NCI-H2227 treated with DMSO at 0.1 percent for 48 hours (cell line): ENCODE measurements around the gene SRD5A2.
"Not testable (repeated sequence)": the region's sequence is repeated elsewhere in the genome, so short reads cannot be mapped to it uniquely, and the experiment has no call there.

Experiments used
- DNase-seq: peaks from one replicate; lab custom pipeline; 2025; lab: John Stamatoyannopoulos, UW

SRD5A2 gene

DNA sequence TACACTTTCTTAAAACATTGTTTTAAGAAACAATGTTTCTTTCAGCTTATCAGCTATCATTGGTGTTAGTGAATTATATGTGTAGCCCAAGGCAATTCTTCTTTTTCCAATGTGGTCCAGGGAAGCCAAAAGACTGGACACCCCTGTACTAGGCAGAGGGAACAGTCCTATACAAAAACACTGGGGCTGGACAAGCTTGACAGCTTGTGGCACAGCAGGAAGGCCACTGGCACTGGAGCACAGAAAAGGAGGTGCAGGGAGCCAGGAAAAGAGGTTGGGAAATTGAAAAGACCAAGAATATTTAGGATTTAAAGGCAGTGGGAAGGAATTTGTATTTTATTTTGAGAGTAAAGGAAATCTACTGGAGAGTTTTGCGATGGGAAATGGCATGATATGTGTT lies 47.7 kb downstream of the SRD5A2 start:
- no peak for DNase-seq

DNA sequence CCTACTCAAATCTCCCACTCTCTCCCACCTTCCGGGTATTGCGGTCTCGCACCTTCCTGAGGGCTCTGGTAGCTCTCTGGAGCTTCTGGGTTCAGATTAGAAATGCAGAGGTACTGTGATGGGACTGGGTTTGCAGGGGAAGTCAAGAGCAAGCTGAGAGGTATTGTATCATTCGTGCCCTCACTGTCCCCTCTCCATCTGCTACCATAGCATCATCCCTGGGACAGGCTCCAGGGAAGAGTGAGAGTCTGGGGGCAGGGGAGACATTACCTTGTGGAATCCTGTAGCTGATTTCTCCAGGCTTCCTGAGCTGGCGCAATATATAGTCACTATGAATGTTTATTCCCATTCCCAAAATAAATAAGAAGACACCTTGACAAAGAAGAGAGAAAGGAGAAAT lies 49.6 kb downstream of the SRD5A2 start:
- DNase-seq = no peak

DNA sequence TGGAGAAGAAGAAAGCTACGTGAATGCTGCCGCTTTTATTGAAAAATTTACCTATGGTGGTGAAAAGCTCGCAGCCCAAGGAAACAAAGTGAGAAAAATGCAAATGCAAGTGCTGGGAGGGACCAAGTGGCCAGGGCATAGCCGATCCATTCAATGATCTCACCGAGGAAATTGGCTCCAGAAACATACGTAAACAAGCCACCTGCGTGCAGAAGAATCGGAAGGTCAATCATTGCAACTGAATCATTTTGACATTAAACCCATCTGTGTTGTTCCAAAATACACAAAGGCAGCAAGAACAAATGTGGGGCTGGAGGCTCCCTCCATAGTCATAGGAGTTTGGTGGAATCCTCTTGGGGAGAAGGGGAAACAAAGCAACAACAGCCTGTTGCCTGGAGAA lies 51.5 kb downstream of the SRD5A2 start:
- DNase-seq = no peak

DNA sequence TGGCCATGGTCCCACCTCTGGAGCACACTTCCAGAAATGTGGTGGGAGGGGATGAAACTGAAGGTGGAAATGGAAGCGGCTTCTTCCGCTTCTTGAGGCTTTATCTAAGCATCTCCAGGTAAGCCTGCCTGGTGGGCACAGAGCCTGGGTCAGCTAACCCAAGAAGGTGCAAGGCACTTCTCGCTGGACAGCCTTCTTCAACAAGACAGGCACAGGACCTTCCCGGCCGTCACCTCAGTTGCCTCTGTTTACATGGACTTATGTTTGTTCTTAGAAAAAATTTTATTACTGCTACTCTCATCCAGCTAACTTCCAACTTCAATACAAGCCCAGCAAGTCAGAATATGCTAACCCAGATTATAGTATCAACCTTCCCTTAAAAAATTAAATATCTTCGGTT lies 51.9 kb downstream of the SRD5A2 start:
- DNase-seq = no peak

DNA sequence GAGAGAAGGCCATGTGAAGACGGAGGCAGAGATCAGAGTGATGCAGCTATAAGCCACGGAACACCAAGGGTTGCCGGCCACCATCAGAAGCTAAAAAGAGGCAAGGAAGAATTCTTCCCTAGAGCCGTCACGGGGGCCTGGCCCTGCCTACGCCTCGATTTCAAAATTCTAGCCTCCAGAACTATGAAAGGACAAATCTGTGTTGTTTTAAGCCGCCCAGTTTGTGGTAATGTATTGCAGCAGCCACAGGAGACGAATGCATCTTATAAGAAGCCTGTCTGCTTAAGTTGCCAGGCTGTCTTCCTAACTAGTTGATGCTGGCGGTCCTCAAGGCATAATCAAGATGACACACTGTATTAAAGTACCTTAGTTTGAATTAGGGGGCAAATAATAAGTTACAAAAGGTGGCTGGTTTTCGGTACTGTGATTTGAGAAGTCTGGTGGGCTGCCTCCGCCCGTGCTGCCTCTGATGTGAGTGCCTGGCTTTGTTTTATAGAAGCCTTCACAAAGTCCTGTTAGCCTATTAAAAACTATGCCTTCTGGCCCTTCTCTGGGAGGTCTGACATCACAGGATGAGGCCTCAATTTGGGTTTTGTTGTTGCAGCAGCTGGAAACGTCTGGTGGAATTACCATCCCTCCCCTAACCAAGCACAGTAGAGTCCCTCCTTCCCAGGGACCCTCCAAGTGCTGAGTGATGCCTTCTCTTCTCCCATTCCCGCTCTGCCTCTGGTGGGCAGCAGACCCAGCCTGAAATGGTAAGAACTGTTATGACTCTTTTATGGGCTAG lies 53.6 kb downstream of the SRD5A2 start:
- DNase-seq = no peak

DNA sequence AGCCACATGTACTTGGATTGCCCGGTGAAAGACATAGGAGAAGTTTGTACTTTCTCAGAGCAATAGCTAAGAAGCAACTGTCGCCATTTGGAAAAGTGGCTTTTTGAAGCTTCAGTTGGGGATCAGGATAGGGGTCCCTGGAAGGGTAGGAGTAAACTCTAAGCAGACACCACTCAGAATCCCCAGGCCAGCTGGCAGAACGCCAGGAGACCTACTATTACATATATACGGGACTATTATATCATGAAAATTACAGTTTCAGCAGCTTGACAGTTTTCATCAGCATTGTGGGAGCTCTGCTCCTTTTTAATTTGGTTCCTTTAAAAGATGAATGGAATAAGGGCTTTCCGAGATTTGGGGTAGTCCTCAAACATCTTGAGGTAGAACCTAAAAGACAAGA lies 54.9 kb downstream of the SRD5A2 start:
- DNase-seq = no peak

DNA sequence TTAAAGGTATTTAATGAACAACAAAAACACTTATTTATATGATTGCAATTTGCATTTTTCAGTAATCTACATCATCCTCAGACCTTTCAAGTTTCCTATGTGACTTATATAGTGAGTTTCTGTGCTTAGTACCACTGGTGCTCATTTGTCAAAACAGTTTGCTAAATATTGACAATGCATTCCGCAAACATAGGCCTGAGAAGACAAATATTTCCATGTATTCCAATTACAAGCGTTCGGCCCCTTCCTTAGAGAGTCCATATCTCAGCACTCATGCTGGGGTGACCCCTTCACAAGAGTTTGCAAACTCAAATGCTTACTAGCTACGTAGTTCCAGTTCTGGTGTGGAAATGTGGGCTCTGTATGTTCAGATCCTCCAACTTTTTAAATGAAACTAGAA lies 56.1 kb downstream of the SRD5A2 start:
- DNase-seq = no peak

DNA sequence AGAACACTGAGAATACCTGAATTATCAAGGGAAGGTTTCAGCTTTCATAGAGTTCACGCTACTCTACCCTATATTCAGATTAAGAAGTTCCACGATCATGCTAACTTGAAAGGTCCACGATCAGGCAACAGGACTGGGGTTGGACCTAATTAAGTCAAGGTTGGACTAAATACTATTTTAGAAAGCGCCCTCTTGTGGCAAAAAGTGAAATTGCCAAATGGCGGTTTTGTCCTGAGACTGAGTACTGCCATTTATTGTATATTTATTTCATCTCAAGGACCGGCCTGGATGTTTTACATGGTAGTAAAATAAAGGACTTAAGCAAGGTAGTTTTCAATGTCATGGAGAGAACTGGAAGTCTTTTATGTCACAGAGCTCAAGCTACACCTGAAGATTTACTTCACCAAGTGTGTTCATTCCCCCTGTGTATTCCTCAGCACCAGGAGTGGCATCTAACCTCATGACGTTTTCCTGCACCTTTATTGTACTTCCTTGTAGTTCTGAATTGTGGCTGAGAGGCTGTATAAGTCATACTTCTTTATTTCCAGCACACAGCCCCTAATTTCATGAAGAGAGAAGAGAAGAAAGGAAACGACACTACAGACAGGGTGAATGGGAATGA lies 56.8 kb downstream of the SRD5A2 start:
- DNase-seq = peak; percentile 2

DNA sequence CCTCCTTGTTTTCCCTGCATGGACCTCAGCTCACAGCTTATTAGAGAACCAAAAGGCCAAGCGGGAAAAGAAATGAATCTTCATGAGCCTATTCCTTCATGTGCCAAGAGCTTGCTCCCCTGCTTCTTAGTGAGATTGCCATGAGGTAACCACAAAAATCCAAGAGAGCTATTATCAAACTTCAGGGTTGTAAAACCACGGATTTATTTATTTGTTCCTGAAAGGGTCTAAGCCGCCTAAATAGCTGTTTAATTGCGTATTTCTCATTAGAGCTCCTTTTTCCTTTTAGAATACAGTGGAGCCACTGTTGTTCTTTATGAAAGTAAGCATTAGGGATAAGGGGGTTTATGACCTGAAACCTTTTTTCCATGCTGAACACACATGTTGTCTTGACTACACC lies 58.0 kb downstream of the SRD5A2 start:
- no peak for DNase-seq

DNA sequence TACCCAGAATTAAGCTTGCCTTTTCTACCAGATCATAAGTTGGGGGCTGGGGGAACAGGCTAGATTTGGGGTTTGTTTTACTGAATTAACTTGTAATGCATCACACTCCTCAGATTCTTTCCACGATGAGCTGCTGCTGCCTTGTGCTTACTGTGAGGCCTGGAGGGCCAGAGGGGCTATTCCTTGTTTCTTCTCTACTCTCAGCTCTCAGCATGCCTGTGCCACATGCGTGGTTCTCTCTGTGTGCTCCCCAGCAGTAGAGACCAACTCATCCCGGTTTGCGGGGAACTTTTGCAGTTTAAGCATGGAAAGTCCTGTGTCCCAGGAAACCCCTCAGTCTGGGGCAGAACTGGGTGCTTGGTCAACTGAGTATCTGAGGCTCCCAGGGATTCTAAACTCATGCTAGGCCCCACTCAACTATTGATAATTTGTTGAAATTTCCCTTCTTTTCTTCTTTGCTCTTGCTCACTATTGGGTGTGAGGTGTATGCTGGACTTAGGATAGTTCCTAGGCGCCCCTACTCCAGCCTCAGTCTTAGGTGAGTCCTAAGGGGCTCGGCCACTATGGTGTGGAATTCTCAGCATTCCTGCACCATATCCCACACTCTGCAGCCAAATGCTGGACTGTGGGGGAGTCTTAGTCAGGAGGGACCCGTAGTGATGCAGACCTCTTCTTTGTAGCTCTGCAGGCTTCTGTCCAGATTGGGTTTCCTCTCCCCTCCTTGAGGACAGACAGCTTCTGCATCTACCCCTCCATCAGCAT lies 63.1 kb downstream of the SRD5A2 start:
- DNase-seq = no peak

DNA sequence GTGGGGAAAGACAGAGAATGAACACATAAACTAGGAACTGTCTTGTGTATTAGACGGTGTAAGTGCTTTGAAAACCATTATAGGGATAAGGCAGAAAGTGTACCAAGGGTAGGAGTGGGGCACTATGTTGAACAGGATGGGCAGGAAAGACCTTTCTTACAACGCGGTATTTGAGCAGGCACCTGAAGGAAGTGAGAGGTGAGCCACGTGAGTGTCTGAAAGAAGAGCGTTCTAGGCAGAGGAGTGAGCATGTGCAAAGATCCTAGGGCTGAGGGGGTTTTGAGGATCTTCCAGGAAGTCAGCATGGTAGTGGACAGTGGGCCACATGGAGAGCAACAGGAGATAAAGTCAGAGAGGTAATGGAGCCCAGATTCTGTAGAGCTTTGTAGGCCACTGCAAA lies 65.2 kb downstream of the SRD5A2 start:
- DNase-seq = no peak

DNA sequence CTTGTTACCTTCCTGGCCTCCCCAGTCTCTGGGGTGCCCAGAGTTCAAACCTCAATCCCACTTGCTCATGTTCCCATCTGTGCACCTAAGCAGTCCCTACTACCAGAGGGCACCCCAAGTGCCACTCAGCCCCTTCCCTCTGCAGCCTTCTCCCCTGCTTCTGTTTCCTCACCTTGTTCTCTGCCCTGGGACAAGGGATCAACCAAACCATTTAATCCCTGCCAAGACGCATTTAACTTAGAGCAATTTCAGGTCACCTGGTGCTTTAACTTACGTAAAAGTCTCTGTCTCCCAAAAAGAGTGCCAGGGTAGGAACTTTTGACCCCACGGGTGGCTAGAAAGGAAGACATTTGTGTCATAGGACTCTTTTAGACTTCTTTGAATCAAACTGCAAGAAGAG lies 67.2 kb downstream of the SRD5A2 start:
- DNase-seq = no peak

DNA sequence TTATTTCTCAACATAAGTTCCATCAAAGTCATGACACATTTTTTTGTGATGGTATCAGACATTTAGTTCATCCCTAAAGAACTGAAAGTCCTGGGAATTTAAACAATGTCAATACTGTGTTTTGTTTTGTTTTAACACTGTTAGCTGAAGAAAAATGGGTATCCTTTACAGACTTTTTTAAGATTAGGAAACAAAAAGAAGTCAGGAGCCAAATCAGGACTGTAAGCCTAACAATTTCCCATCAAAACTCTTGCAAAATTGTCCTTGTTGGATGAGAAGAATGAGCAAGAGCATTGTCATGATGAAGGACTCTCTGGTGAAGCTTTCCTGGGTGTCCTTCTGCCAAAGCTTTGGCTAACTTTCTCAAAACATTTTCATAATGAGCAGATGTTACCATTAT lies 69.4 kb downstream of the SRD5A2 start:
- no peak for DNase-seq

DNA sequence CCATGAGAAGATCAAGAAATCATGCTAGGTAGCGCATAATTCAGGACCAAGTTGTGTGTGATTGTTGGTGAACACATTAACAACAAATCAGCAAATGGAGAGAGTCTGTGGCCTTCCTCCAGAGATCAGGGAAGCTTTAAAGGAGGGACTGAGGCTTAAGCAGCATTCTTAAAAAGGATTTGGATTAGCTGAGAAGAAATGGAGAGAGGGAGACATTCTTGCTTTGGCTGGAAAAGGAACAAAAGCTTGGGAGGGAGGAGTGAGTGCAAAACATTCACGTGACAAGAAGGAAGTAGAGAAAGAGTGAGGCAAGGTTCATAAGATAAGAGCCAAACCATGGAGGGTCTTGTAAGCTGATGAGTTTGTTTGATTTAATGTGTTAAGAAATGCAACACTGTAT lies 75.6 kb downstream of the SRD5A2 start:
- no peak for DNase-seq

DNA sequence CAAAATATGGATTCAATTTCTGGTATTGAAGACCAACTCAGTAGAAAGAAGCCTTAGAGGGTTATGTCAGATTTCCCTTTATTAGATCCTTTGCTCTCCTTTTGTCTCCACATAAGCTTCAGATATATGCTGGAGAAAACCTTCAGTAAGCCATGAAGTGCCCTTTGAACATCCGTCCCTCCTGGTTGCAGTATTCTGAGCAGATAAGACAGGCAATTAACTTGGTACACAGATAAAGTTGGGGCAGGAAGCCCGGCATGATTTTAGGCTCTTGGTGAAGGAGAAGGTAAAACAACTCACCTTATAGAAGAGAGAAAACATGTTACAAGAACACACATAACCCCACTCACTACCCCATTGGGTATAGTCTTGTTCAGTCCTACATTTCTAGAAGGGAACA lies 76.4 kb downstream of the SRD5A2 start:
- DNase-seq = no peak

DNA sequence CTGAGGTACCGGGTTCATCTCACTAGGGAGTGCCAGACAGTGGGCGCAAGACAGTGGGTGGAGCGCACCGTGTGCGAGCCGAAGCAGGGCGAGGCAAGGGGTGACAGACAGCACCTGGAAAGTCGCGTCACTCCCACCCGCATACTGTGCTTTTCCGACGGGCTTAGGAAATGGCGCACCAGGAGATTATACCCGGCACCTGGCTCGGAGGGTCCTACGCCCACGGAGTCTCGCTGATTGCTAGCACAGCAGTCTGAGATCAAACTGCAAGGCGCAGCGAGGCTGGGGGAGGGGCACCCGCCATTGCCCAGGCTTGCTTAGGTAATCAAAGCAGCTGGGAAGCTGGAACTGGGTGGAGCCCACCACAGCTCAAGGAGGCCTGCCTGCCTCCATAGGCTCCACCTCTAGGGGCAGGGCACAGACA lies 84.3 kb downstream of the SRD5A2 start:
- not testable (repeated sequence) for DNase-seq

DNA sequence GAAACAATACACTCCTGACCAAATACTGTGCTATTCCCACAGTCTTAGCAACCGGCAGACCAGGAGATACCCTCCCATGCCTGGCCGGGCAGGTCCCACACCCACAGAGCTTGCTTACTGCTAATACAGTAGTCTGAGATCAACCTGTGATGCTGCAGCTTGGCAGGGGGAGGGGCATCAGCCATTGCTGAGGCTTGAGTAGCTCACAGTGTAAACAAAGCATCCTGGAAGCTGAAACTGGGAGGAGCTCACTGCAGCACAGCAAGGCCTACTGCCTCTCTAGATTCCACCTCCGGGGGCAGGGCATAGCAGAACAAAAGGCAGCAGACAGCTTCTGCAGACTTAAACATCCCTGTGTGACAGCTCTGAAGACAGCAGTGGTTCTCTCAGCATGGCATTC lies 91.4 kb downstream of the SRD5A2 start:
- not testable (repeated sequence) for DNase-seq

DNA sequence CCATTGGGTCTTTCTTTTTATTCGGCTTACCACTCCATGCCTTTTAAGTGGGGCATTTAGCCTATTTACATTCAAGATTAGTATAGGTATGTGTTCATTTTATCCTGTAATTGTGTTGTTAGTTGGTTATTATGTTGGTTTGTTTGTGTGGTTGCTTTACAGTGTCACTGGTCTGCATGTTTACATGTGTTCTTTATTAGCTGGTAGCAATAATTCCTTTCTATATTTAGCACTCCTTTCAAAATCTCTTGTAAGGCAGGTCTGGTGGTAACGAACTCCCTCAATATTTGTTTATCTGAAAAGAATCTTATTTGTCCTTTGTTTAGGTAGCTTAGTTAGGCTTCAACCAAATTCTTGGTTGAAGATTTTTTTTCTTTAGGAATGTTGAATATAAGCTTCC lies 97.5 kb downstream of the SRD5A2 start:
- no peak for DNase-seq

DNA sequence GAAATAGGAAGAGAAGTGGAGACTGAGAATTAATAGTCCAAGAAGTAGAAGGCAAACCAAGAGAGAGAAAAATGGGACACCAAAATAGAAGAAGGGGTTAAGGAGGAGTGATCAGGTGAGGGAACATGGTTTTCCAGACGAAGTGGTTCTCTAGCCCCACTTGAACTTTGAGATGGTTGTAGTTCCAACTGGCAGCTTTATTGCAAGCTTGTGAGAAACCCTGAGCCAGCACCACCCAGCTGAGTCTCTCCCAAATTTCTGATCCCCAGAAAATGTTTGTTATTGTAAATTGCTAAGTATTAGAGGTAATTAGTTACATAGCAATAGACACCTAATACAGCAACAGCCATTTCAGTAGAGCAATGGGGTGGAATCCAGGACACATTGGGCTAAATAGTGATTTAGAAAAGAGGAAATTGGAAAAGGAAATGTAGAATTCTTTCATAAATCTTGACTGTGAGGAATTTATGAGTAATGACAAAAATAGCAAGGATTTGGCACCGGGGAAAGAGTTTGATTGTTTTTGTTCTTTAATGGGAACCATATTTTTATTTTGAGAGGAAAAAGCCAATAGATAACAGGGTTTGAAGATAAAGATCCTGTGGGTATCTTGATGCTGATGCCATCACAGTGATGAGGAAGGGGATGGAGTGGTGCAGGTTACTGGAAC lies 104.1 kb downstream of the SRD5A2 start:
- no peak for DNase-seq

DNA sequence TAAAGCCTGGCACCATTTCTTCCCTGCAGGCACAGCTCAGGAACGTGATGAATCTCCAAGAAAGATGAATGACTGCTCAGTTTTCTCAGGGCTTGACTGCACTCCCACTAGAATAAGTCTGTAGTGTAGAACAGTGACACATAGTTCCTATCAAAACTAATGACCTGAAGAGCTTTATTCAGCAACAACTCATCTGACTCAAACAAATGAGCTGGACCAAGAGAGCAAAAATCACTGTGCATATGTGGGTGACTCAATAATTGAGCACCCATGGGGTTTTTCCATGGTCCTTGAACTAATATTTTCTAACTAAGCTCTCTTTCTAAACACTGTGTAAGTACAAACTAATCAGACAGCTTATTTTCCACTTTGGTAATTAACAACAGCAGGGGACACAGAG lies 105.0 kb downstream of the SRD5A2 start:
- DNase-seq = no peak

DNA sequence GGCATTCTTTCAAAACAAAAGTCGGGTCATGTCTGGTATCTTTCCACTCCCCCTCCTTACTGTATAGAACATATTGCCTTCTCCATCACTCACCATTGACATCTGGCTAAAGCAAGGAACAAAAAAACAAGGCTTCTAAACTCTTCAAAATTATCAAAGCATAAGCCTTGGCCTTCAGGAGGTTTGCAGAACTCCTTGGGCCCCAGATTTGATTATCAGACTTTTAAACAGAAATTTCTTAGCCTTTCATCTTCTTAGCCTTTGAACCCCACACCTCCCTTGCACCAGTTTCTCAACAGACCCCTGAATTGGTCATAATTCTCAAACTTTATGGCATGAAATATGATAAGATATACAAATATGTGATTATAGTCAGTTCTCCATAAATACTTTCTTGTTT lies 106.4 kb downstream of the SRD5A2 start:
- no peak for DNase-seq
